ENCODE results near the gene GRB2. TPM values are rescaled to one million over a fixed set of nuclear protein-coding genes. Genes with fewer than 3 reads are reported as not detected.

Gene GRB2
- total and polyA plus RNA-seq, 12 donors = 36.0 to 374 (median 114) TPM

DNA sequence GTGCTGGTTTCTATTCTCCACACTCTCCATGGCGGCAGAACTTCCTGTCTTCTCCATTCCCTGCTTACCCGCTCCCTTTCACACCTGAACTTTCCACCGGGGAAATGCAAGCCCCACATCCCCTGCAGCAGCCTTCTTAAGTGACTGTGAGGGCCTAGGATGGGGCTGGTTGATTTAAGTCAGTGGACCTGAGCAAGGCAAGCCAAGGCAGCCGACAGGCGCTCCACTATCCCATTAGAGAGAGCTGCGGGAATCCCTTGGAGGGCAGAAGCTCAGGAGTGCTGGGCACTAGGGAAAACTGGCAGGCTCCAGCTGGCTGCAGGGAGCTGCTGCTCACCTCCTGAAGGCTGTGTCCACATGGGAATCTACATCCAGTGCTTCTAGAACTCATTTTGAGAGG lies 80.1 kb downstream of the GRB2 start:
- TF ChIP-seq, protein P1, sequence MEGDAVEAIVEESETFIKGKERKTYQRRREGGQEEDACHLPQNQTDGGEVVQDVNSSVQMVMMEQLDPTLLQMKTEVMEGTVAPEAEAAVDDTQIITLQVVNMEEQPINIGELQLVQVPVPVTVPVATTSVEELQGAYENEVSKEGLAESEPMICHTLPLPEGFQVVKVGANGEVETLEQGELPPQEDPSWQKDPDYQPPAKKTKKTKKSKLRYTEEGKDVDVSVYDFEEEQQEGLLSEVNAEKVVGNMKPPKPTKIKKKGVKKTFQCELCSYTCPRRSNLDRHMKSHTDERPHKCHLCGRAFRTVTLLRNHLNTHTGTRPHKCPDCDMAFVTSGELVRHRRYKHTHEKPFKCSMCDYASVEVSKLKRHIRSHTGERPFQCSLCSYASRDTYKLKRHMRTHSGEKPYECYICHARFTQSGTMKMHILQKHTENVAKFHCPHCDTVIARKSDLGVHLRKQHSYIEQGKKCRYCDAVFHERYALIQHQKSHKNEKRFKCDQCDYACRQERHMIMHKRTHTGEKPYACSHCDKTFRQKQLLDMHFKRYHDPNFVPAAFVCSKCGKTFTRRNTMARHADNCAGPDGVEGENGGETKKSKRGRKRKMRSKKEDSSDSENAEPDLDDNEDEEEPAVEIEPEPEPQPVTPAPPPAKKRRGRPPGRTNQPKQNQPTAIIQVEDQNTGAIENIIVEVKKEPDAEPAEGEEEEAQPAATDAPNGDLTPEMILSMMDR (IDR thresholded peaks at IDR 0.05) = no peak
- TF ChIP-seq POLR2A (IDR thresholded peaks at IDR 0.05) = no peak
- peaks cover 0 to 20% of the 10 kb centered on the region in 2 donors for H3K4me1 ChIP-seq (replicated peaks in 1 of 2)
- 79 to 90% (median 85%) methylated on average over 6 of the region's 6 CpGs for WGBS, 4 donors
- no peak overlapping the region for H3K4me3 ChIP-seq
- no peaks in the 10 kb centered on the region for H3K9me3 ChIP-seq (replicated peaks in 1 of 3)
- H3K27ac ChIP-seq = peak overlapping the region in 2 of 5 donors; percentile 58 to 62
- no peaks in the 10 kb centered on the region for H3K27me3 ChIP-seq
- H3K36me3 ChIP-seq (replicated peaks in 1 of 2) = peaks cover 0 to 21% of the 10 kb centered on the region in 2 donors
- no peak for DNase-seq
- intact Hi-C loops (cut with DNase I) = loop anchor here in 1 of 2 donors (5.0 to 10.0 kb wide), 2 partner anchors 77 to 189 kb away; partner anchors contain the start of genes CASKIN2 and TSEN54

DNA sequence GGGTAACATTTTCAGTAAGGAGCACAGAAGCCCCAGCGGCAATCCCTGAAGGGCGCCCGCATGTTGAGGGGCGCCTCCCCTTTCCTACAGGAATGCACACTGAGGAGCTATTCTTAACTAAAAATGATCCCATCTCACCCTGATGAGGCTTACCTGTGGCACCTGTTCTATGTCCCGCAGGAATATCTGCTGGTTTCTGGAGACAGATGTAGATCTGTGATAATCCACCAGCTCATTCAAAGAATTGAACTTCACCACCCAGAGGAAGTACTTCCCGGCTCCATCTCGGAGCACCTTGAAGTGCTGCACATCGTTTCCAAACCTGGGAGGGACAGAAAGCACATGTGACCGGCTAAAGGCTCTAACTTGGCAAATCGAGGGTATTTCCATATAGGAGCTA lies 84.0 kb downstream of the GRB2 start:
- Histone ChIP-seq H3K36me3 (replicated peaks in 1 of 2) (peaks cover 0 to 41% of the 10 kb centered on the region in 2 donors), H3K9me3 (replicated peaks in 1 of 3) (no peaks in the 10 kb centered on the region), H3K4me3 (no peak overlapping the region), H3K4me1 (replicated peaks in 1 of 2) (peaks cover 0 to 7% of the 10 kb centered on the region in 2 donors), H3K27me3 (no peaks in the 10 kb centered on the region), H3K27ac (no peak overlapping the region)
- DNase-seq = no peak
- 79 to 88% (median 82%) methylated on average over 10 of the region's 10 CpGs for WGBS, 4 donors
- intact Hi-C loops (cut with DNase I) = loop anchor here (5.0 to 10.0 kb wide), 2 partner anchors 91 to 193 kb away; partner anchors contain the start of genes CASKIN2 (in 1 of the 2) and TSEN54 (in 1 of the 2)
- TF ChIP-seq, protein P1 (IDR thresholded peaks at IDR 0.05) = no peak
- TF ChIP-seq POLR2A (IDR thresholded peaks at IDR 0.05) = no peak

DNA sequence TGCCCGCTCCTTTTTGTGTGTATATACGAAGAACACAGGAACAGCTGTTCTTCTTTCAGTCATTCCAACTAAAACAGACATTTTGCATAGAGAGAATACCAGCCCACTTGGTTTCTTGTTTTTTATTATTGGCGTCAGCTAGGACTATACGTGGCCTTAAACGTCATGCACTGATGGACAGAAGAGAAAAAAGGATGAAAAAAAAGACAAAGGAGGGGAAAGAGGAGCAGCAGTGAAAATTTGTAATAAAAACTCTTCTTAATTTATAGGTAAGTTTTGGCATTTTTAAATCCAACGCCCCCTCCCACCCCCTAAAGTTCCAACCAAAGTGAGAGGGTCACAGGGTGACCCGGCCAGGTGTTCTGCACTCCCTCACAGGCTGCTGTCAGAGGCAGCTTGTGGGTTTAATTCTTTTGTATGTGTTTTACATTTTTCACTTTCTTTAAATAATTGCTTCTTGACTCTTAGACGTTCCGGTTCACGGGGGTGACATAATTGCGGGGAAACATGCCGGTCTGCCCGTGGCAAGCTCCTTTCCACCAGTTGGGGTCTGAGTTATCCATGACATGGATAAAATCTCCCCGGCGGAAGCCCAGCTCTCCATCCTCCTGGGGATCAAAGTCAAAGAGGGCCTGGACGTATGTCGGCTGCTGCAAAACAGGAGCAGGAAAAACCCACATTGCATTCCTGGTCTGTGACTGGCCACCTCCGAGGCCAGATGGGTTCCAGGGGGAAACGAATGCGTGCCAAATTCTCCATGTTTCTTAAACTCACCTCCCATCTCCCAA lies 85.4 kb downstream of the GRB2 start:
- no peak for TF ChIP-seq POLR2A (IDR thresholded peaks at IDR 0.05)
- TF ChIP-seq, protein P1 (IDR thresholded peaks at IDR 0.05) = no peak
- 89 to 93% (median 91%) methylated on average over 20 of the region's 20 CpGs for WGBS, 4 donors
- intact Hi-C loops (cut with DNase I) = loop anchor here (5.0 to 10.0 kb wide), 2 partner anchors 92 to 195 kb away; partner anchors contain the start of genes CASKIN2 (in 1 of the 2) and TSEN54 (in 1 of the 2)
- H3K27me3 ChIP-seq = no peaks in the 10 kb centered on the region
- DNase-seq = no peak
- peaks cover 4 to 12% of the 10 kb centered on the region in 2 donors for H3K4me1 ChIP-seq (replicated peaks in 1 of 2)
- H3K9me3 ChIP-seq (replicated peaks in 1 of 3) = no peaks in the 10 kb centered on the region
- peaks cover 0 to 37% of the 10 kb centered on the region in 2 donors for H3K36me3 ChIP-seq (replicated peaks in 1 of 2)
- no peak overlapping the region for H3K4me3 ChIP-seq
- H3K27ac ChIP-seq = no peak overlapping the region

DNA sequence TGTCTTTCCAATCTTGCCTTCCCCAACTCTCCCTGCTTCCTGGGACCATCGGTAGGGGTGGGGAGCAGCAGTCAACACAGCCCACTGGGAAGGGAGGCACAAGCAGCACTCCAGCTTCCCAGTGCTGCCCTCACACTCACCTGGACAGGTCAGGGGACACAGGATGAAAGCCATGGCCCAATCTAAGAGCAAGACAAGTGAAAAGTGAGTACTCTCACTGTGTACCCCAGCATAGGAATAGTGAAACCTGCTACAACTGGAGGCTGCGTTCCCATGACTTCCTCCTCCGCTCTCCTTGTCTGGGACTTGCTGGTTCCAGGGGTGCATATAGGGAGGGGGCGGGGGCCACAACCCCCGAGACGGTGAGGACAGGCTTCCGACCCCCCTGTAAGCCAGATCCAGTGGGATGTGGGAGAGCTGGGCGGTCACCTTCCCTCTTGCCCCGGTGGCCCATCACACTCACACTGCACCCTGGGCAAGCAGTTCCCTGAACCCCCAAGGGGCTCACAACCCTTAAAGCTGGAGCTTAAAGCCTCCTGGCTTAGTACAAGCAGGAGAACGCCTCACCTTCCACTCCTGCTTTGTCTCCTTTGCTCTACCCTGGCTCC lies 86.8 kb downstream of the GRB2 start:
- TF ChIP-seq, protein P1 (IDR thresholded peaks at IDR 0.05) = no peak
- TF ChIP-seq POLR2A (IDR thresholded peaks at IDR 0.05) = no peak
- H3K27me3 ChIP-seq = no peaks in the 10 kb centered on the region
- no peaks in the 10 kb centered on the region for H3K9me3 ChIP-seq (replicated peaks in 1 of 3)
- peak overlapping the region in 2 of 5 donors; percentile 52 to 54 for H3K27ac ChIP-seq
- H3K4me1 ChIP-seq (replicated peaks in 1 of 2) = peaks cover 18 to 25% of the 10 kb centered on the region in 2 donors
- H3K36me3 ChIP-seq (replicated peaks in 1 of 2) = peaks cover 0 to 34% of the 10 kb centered on the region in 2 donors
- WGBS, 4 donors = 78 to 89% (median 84%) methylated on average over 6 to 10 of the region's 10 CpGs
- intact Hi-C loops (cut with DNase I) = no loop called here
- H3K4me3 ChIP-seq = no peak overlapping the region
- no peak for DNase-seq
